Stimulated activated naive CD8-positive, alpha-beta T cell treated with anti-CD3 and anti-CD28 coated beads, Interleukin-15, amount 100 ng/mL, for 72 hours (primary cell): ENCODE results near the gene MRM3.
A peak's percentile ranks its signal among the peaks of the same experiment; 100 is the strongest.
"Not testable (repeated sequence)": the region's sequence is repeated elsewhere in the genome, so short reads cannot be mapped to it uniquely, and the experiment has no call there.

Experiments used
- ATAC-seq: fragments of 150-1000 bp; cut with Tn5 transposase; 2 replicates; pipeline ENCODE4 v1.10.0; 2021; ENCODE audit warnings: mild to moderate bottlenecking, moderate library complexity
- DNase-seq, 2 donors: peaks; one replicate each; pipeline ENCODE4 v3.0.0; 2021 to 2022
- H3K27ac Mint-ChIP-seq, 2 donors: one replicate each; pipeline ENCODE4 v1.8.0; 2022; ENCODE audit warnings: mild to moderate bottlenecking in 2 of 2, mixed read lengths in 2 of 2, moderate library complexity in 2 of 2
- H3K27me3 Mint-ChIP-seq: one replicate; pipeline ENCODE4 v1.8.0; 2022; ENCODE audit warnings: mixed read lengths
- H3K4me1 Mint-ChIP-seq: one replicate; pipeline ENCODE4 v1.8.0; 2022; ENCODE audit warnings: mild to moderate bottlenecking, mixed read lengths
- H3K4me3 Mint-ChIP-seq, 2 donors: one replicate each; pipeline ENCODE4 v1.8.0; 2022; ENCODE audit warnings: mild to moderate bottlenecking in 2 of 2, mixed read lengths in 2 of 2, moderate library complexity in 1 of 2
- H3K9me3 Mint-ChIP-seq, 2 donors: one replicate each; pipeline ENCODE4 v1.8.0; 2022; ENCODE audit warnings: mixed read lengths in 2 of 2

MRM3 gene

DNA sequence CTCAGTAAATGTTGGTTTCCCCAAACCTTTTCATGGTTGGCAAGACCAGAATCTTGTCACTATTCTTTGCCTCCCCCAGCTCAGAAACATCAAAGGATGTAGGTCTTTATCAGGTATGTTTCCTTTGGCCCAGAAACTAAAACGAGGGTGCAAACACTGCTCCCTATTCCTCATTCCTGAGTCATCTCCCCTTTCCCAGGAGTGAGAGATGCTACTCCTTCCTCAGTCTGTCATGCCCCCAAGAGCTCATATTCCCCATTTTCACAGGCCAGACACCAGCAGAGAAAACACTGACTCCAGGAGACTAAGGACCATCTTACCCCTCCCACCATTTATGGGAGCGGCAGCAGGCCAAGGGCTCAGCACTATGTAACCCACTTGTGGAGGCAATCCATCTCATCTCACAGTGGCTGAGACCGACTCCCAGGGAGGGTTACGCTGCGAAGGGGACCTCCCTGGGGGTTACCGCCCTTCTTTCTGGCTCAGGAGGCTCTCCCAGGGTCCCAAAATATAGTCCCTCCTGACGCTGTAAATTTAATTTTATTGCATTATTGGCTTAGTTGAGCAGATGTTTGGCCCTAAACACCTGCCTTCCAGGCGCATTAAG, 31.6 kb upstream of the MRM3 start:
- peaks cover 52% of the 10 kb centered on the region for H3K4me1 Mint-ChIP-seq
- peak overlapping the region; percentile 97 to 99 for H3K27ac Mint-ChIP-seq
- peaks cover 7 to 10% of the 10 kb centered on the region in 2 donors for H3K9me3 Mint-ChIP-seq
- DNase-seq (no peak), ATAC-seq (no peak)
- no peaks in the 10 kb centered on the region for H3K27me3 Mint-ChIP-seq
- H3K4me3 Mint-ChIP-seq = peak overlapping the region; percentile 93 to 99

DNA sequence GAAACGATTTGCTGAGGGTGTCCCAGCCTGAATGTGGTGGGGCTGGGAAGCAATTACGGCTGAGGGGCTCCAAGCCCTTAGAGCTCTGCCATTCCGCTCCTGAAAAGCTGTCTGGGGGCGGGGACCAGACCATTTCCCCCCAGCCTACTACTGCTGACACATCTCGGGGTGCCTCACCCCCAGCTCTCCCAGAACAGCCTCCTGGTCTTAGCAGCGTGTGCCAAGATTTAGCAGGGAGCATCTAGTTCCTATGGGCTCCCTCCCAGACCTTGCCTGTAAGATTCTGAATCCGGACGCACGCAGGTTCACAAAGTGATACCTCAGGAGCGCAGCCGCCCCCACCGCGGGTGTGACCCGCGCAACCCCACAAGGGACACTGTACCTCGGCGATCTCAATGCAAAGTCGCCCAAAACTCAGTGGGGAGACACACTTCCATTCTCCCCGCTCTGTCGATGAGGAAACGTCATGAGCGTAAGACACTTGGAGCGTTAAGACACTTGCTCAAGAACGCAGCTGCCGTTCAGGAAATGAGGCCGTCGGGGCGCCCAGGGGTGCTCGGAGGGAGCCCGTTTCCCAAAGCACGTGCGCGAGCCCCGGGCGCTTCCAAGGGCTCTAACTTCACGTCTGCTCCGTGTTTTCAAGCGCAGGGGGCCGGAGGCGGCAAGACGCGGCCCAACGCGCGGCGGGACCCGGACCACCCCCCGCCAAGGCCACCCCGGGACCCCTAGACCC, 30.7 kb upstream of the MRM3 start:
- Mint-ChIP-seq H3K4me1 (peaks cover 50% of the 10 kb centered on the region), H3K27me3 (no peaks in the 10 kb centered on the region), H3K9me3 (peaks cover 7 to 10% of the 10 kb centered on the region in 2 donors), H3K27ac (peak overlapping the region; percentile 97 to 99), H3K4me3 (peak overlapping the region; percentile 93 to 99)
- ATAC-seq (peak; percentile 67), DNase-seq (peak; percentile 65 to 68)

DNA sequence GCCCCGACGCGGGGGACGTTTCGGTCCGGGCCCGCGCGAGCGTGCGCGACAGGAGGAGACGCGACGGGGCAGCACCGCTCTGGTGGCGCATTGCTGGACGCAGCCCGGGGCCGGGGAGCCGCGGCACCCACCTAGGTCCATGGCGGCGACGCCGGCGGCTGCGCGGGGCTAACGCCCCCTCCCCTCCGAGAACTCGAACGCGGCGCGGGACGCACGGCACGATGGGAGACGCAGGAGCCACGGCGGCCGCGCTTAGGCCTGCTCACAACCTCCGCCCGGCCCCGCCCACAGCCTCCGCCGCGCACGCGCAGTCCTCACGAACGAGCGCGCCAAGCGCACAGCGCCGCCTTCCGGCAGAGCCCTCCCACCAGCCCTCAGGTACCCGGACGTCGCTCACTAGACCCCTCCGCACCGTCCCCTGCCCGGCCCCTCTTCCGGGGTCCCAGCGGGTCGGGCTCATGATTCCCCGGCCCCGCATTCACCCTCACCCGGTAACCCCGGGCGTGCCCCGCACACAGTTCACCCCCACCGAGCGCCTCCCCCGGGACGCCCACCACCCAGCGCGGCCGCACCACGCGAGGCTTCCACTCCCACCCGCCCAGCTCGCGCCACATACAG, 30.0 kb upstream of the MRM3 start, which contains the start of gene GEMIN4:
GEMIN4 (minus strand) TSS at position 263 of the 618 bp plus-strand sequence; CDS start at position 141, 122 bp downstream.
- Mint-ChIP-seq H3K9me3 (peaks cover 7 to 10% of the 10 kb centered on the region in 2 donors), H3K4me1 (peaks cover 46% of the 10 kb centered on the region), H3K27ac (peak within 1 kb of the TSS; percentile 97 to 99), H3K27me3 (no peaks in the 10 kb centered on the region), H3K4me3 (peak within 1 kb of the TSS; percentile 93 to 99)
- peak; percentile 92 for ATAC-seq
- peak; percentile 98 to 100 for DNase-seq

DNA sequence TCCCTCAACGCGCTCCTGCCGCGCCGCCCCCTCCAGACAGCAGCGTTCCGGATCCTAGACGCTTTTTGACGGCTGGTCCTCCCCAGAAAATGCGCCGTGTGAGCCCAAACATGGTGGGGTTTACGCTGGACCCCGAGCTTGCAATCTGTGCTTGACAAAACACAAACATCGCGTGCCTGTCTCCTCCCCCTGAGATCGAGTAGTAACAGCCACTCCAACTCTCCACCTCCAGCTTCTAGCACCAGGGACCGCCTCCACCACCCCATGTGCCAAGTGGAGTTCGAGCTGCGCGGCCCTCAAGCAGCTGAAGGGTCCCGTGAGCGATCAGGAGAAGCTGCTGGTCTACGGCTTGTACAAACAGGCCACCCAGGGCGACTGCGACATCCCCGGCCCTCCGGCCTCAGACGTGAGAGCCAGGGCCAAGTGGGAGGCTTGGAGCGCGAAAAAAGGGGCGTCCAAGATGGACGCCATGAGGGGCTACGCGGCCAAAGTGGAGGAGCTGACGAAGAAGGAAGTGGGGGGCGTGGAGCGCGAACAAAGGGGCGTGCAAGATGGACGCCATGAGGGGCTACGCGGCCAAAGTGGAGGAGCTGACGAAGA, 29.4 kb upstream of the MRM3 start:
- DNase-seq = peak in 1 of 2 donors; percentile 45
- H3K27me3 Mint-ChIP-seq = no peaks in the 10 kb centered on the region
- peak overlapping the region; percentile 93 to 99 for H3K4me3 Mint-ChIP-seq
- H3K9me3 Mint-ChIP-seq = peaks cover 7 to 10% of the 10 kb centered on the region in 2 donors
- peak overlapping the region; percentile 97 for H3K27ac Mint-ChIP-seq
- peak; percentile 21 for ATAC-seq
- peaks cover 42% of the 10 kb centered on the region for H3K4me1 Mint-ChIP-seq

DNA sequence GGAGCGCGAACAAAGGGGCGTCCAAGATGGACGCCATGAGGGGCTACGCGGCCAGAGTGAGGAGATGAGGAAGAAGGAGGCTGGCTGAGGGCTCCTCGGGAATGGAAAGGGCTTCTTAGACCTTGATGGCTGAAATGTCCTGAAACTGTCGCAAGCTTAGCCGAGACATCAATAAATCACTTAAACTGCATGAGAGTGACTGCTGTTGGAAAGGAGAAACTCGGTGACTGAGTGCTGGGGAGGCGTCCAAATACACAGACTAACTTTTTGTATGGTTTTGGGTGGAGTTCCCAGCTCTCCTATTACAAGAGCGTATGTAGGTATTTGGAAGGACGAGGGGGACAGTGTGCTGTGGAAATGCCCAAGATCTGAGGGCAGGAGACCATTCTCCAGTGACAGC, 28.7 kb upstream of the MRM3 start:
- Mint-ChIP-seq H3K9me3 (peaks cover 4 to 7% of the 10 kb centered on the region in 2 donors), H3K27me3 (no peaks in the 10 kb centered on the region), H3K4me1 (peaks cover 35% of the 10 kb centered on the region), H3K27ac (peak overlapping the region; percentile 4 to 59), H3K4me3 (peak overlapping the region; percentile 53 to 62)
- no peak for DNase-seq
- no peak for ATAC-seq

- not testable (repeated sequence) for DNase-seq, H3K27ac Mint-ChIP-seq, ATAC-seq, H3K9me3 Mint-ChIP-seq, H3K4me3 Mint-ChIP-seq, H3K27me3 Mint-ChIP-seq
- H3K4me1 Mint-ChIP-seq = peaks cover 22% of the 10 kb centered on the region
These were observed 26.7 kb upstream of the MRM3 start for GRCh38 chr17:755319-755961.

- not testable (repeated sequence) for H3K27me3 Mint-ChIP-seq, H3K27ac Mint-ChIP-seq, H3K4me3 Mint-ChIP-seq, DNase-seq, ATAC-seq, H3K9me3 Mint-ChIP-seq
- peaks cover 16% of the 10 kb centered on the region for H3K4me1 Mint-ChIP-seq
These were observed 26.1 kb upstream of the MRM3 start for GRCh38 chr17:756010-756567.

DNA sequence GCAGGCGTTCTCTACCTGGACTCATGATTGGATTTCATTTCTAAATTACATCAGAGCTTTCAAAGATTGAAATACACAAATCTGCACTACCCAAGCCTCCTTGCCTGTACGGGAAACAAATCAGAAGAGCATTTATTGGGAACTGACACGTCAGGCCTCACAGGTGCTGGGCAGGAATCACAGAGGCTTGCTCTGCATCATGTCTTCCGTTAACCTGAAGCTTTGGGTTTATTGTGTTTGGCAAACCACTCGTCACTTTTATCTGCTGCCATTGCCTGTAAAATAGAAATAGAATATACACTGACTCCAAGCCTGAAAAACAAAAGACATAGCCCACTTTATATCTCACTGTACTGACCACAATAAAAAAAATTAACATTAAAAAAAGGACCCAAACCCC, 22.2 kb upstream of the MRM3 start:
- Mint-ChIP-seq H3K27me3 (no peaks in the 10 kb centered on the region), H3K27ac (no peak overlapping the region), H3K9me3 (no peaks in the 10 kb centered on the region), H3K4me3 (no peak overlapping the region), H3K4me1 (no peaks in the 10 kb centered on the region)
- no peak for ATAC-seq
- no peak for DNase-seq

GRCh38 chr17:760371-760770, 21.8 kb upstream of the MRM3 start:
- no peak overlapping the region for H3K27ac Mint-ChIP-seq
- H3K9me3 Mint-ChIP-seq = no peaks in the 10 kb centered on the region
- no peaks in the 10 kb centered on the region for H3K27me3 Mint-ChIP-seq
- no peak for ATAC-seq
- H3K4me1 Mint-ChIP-seq = no peaks in the 10 kb centered on the region
- H3K4me3 Mint-ChIP-seq = no peak overlapping the region
- no peak for DNase-seq

DNA sequence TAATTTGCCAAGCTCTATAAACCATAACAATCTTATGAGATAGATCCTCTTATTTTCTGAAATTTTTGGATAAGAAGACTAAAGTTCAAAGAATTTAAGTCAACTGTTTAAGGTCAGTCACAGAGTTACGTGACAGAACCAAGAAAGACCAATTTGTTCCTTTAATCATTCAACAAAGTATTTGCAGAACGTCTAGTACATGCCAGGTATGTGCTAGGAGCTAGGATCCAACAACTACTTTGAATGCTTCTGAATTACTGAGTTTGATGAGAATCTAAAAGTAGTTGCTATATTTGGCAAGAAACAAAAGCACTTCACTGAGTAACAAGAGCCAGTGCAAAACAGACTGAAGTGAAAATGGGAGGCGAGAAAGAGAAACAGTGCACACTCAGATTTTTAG, 15.1 kb upstream of the MRM3 start:
- Mint-ChIP-seq H3K4me3 (no peak overlapping the region), H3K9me3 (no peaks in the 10 kb centered on the region), H3K27ac (peak overlapping the region in 1 of 2 donors; percentile 16), H3K27me3 (no peaks in the 10 kb centered on the region), H3K4me1 (no peaks in the 10 kb centered on the region)
- ATAC-seq (no peak), DNase-seq (no peak)

GRCh38 chr17:773016-773415, 9.1 kb upstream of the MRM3 start:
- ATAC-seq (no peak), DNase-seq (no peak)
- H3K9me3 Mint-ChIP-seq = no peaks in the 10 kb centered on the region
- H3K27me3 Mint-ChIP-seq = no peaks in the 10 kb centered on the region
- H3K4me3 Mint-ChIP-seq = peak overlapping the region in 1 of 2 donors; percentile 65
- peaks cover 22% of the 10 kb centered on the region for H3K4me1 Mint-ChIP-seq
- no peak overlapping the region for H3K27ac Mint-ChIP-seq

DNA sequence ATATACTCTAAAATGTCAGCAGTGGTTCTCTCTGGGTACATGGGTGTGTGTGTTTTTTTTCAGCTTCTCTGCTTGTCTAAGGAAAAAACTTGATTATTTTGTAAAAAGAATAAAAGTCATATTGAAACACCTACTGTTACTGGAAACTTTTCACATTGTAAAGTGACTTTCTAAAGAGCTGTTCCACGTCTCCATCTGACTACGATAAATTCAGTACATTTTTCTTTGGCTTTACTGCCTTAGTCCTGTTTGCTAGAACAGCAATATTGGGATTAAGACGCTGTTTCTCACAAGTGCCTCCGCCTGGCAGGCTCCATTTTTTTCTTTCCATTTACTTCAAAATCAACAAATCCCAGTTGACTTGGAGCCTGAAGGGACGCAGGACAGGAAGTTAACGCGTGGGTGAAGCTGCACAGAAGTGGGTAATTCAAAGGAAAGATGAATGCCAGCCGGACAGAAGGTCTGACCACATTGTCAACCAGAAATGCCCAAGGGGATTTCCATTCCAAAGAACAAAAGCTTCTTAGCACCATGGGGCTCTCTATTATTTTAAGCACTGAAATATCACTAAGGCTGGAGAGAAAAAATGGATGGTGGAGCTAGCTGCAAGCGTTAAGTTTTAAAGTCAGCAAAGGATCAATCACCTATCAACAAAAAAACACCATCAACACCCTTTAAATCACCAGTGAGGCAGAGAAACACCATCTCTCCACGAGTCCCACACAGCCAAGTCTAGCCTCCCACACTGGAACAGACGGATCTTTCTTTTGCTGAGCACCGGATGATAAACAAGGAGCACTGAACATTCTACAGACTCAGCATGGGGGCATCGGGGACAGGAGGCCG, 8.5 kb upstream of the MRM3 start:
- Mint-ChIP-seq H3K4me3 (peak overlapping the region; percentile 60 to 65), H3K27me3 (no peaks in the 10 kb centered on the region), H3K4me1 (peaks cover 25% of the 10 kb centered on the region), H3K9me3 (no peaks in the 10 kb centered on the region), H3K27ac (peak overlapping the region; percentile 81 to 93)
- ATAC-seq (peak; percentile 66), DNase-seq (no peak)

- H3K4me3 Mint-ChIP-seq = peak overlapping the region; percentile 60 to 65
- no peak for DNase-seq
- peaks cover 28% of the 10 kb centered on the region for H3K4me1 Mint-ChIP-seq
- H3K27ac Mint-ChIP-seq = peak overlapping the region; percentile 81 to 93
- no peaks in the 10 kb centered on the region for H3K9me3 Mint-ChIP-seq
- ATAC-seq = no peak
- H3K27me3 Mint-ChIP-seq = no peaks in the 10 kb centered on the region
These were observed 7.9 kb upstream of the MRM3 start for GRCh38 chr17:774313-774584.

DNA sequence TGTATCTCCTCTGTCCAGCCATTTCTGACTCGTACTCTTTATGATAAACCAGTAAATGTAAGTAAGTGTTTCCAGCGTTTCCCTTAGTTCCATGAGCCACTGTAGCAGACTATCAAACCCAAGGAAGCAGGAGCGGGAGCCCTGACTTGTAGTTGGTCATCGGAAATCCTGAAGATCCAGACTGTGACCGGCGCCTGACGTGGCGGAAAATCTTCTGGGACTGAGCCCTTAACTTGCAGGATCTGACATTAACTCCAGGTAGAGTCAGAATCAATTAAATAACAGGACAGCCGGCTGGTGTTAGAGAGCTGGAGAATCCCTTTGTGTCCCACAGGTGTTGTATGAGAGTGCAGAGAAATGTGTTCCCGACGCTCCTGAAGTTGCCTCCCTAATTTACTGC, 4.1 kb upstream of the MRM3 start:
- H3K4me1 Mint-ChIP-seq = peaks cover 38% of the 10 kb centered on the region
- DNase-seq (no peak), ATAC-seq (no peak)
- no peaks in the 10 kb centered on the region for H3K9me3 Mint-ChIP-seq
- H3K27ac Mint-ChIP-seq = no peak overlapping the region
- H3K4me3 Mint-ChIP-seq = no peak overlapping the region
- H3K27me3 Mint-ChIP-seq = no peaks in the 10 kb centered on the region
